Hepatocyte (in vitro differentiated cells): ENCODE results near the gene SMIM28. TPM values are rescaled to one million over a fixed set of nuclear protein-coding genes. Genes with fewer than 3 reads are reported as not detected.

Source experiments
- DNase-seq: peaks from one replicate; pipeline ENCODE4 v3.0.0-alpha.2; 2016; ENCODE audit warnings: low spot score
- H2AFZ ChIP-seq: fragments of 200-600 bp; sonication (generic); 2 replicates; pipeline ENCODE4 v1.6.0; 2016; ENCODE audit warnings: antibody characterized with exemption, mild to moderate bottlenecking
- H3K27ac ChIP-seq: fragments of 200-600 bp; sonication (generic); 2 replicates; pipeline ENCODE4 v1.5.1; 2016; ENCODE audit warnings: mild to moderate bottlenecking
- H3K27me3 ChIP-seq: fragments of 200-600 bp; sonication (generic); 2 replicates; pipeline ENCODE4 v1.6.1; 2016
- H3K36me3 ChIP-seq: fragments of 200-600 bp; sonication (generic); replicated peaks from 2 replicates; pipeline ENCODE4 v1.5.1; 2016; ENCODE audit warnings: low read depth; ENCODE audit not compliant: insufficient read depth
- H3K4me1 ChIP-seq: fragments of 200-600 bp; sonication (generic); 2 replicates; pipeline ENCODE4 v1.5.1; 2016; ENCODE audit warnings: mild to moderate bottlenecking, moderate library complexity; ENCODE audit not compliant: insufficient read depth
- H3K4me2 ChIP-seq: fragments of 200-600 bp; sonication (generic); 2 replicates; pipeline ENCODE4 v1.6.0; 2016
- H3K4me3 ChIP-seq: fragments of 200-600 bp; sonication (generic); 2 replicates; pipeline ENCODE4 v1.5.1; 2016; ENCODE audit warnings: mild to moderate bottlenecking
- H3K79me2 ChIP-seq: fragments of 200-600 bp; sonication (generic); 2 replicates; pipeline ENCODE4 v1.6.0; 2017; ENCODE audit warnings: mild to moderate bottlenecking
- H3K9me2 ChIP-seq: fragments of 200-600 bp; sonication (generic); replicated peaks from 2 replicates; pipeline ENCODE4 v1.6.0; 2017; ENCODE audit warnings: mild to moderate bottlenecking; ENCODE audit not compliant: insufficient read depth
- H3K9me3 ChIP-seq: fragments of 200-600 bp; sonication (generic); 2 replicates; pipeline ENCODE4 v1.5.1; 2016; ENCODE audit warnings: low read depth, mild to moderate bottlenecking
- H4K20me1 ChIP-seq: fragments of 200-600 bp; sonication (generic); 2 replicates; pipeline ENCODE4 v1.6.0; 2016; ENCODE audit warnings: mild to moderate bottlenecking; ENCODE audit not compliant: insufficient read depth, poor library complexity, severe bottlenecking
- CTCF ChIP-seq: fragments of 200-600 bp; sonication (generic); IDR thresholded peaks from 2 replicates; pipeline ENCODE4 v1.5.1; 2016; ENCODE audit warnings: antibody characterized with exemption, mild to moderate bottlenecking; ENCODE audit not compliant: poor library complexity
- EZH2 ChIP-seq: fragments of 200-600 bp; sonication (generic); IDR thresholded peaks from 2 replicates; pipeline ENCODE4 v1.6.1; 2016; ENCODE audit warnings: antibody characterized with exemption, mild to moderate bottlenecking, borderline replicate concordance
- EZH2phosphoT487 ChIP-seq: fragments of 200-600 bp; sonication (generic); IDR thresholded peaks from one replicate; pipeline ENCODE4 v1.6.1; 2018; ENCODE audit warnings: antibody characterized with exemption, mild to moderate bottlenecking, low read depth, moderate library complexity; ENCODE audit not compliant: unreplicated experiment, severe bottlenecking
- WGBS: methylation state at CpG from one replicate; pipeline ENCODE4 v1.1.6; 2016; ENCODE audit warnings: low lambda C conversion rate; ENCODE audit errors: missing lambda C conversion rate; 5-methylcytosine and 5-hydroxymethylcytosine counted together
- polyA plus RNA-seq: library from polyadenylated mRNA; unstranded; fragments of >200 nt; fragmentation: Nextera tagmentation; extraction: Ambion mirVana; gene quantifications from 2 replicates; pipeline ENCODE4 v1.2.1, GENCODE V29; 2016
- total RNA-seq: library from RNA; depleted of rRNA; stranded (reverse); fragments of >200 nt; gene quantifications from 2 replicates; pipeline ENCODE4 v1.2.3, GENCODE V29; 2014

SMIM28 gene
- total and polyA plus RNA-seq, 2 experiments from 2014 or later: not detected

GRCh38 chr6:138397128-138398122, 19.7 kb downstream of the SMIM28 start:
- no peak overlapping the region for H3K4me2 ChIP-seq
- 83% methylated on average over 8 of the region's 8 CpGs for WGBS

GRCh38 chr6:138400326-138400725, 22.6 kb downstream of the SMIM28 start:
- Histone ChIP-seq H3K27me3 (no peaks in the 10 kb centered on the region), H3K9me3 (no peaks in the 10 kb centered on the region), H3K79me2 (no peaks in the 10 kb centered on the region), H3K4me2 (no peak overlapping the region), H3K36me3 (no peaks in the 10 kb centered on the region), H3K4me1 (peaks cover 3% of the 10 kb centered on the region), H4K20me1 (no peaks in the 10 kb centered on the region), H2AFZ (no peak overlapping the region), H3K4me3 (no peak overlapping the region), H3K27ac (no peak overlapping the region), H3K9me2 (no peaks in the 10 kb centered on the region)
- TF ChIP-seq CTCF (no peak), EZH2phosphoT487 (no peak)
- WGBS: 92% methylated on average over 3 of the region's 3 CpGs
- DNase-seq: no peak

More at GRCh38 chr6:138397128-138398122, 19.7 kb downstream of the SMIM28 start:
- Histone ChIP-seq H3K27ac (no peak overlapping the region), H3K4me3 (no peak overlapping the region), H2AFZ (no peak overlapping the region), H3K27me3 (no peaks in the 10 kb centered on the region), H3K36me3 (no peaks in the 10 kb centered on the region), H3K9me2 (no peaks in the 10 kb centered on the region), H3K9me3 (no peaks in the 10 kb centered on the region), H4K20me1 (no peaks in the 10 kb centered on the region), H3K4me1 (no peaks in the 10 kb centered on the region), H3K79me2 (no peaks in the 10 kb centered on the region)
- TF ChIP-seq EZH2phosphoT487 (no peak), EZH2 (no peak), CTCF (no peak)
- DNase-seq: no peak

GRCh38 chr6:138401960-138402837, 24.5 kb downstream of the SMIM28 start:
- H2AFZ ChIP-seq: no peak overlapping the region
- H3K9me3 ChIP-seq: no peaks in the 10 kb centered on the region
- no peak overlapping the region for H3K27ac ChIP-seq
- no peaks in the 10 kb centered on the region for H3K36me3 ChIP-seq
- WGBS: 93% methylated on average over 14 of the region's 14 CpGs
- TF ChIP-seq EZH2: no peak
- TF ChIP-seq EZH2phosphoT487: no peak
- no peak for TF ChIP-seq CTCF
- no peaks in the 10 kb centered on the region for H3K27me3 ChIP-seq
- H3K79me2 ChIP-seq: peaks cover 5% of the 10 kb centered on the region
- no peaks in the 10 kb centered on the region for H4K20me1 ChIP-seq
- no peak overlapping the region for H3K4me2 ChIP-seq
- DNase-seq: no peak
- H3K4me3 ChIP-seq: no peak overlapping the region
- H3K4me1 ChIP-seq: peaks cover 3% of the 10 kb centered on the region
- no peaks in the 10 kb centered on the region for H3K9me2 ChIP-seq
